ENCODE data around the gene ZCCHC8. TPM values are rescaled to one million over a fixed set of nuclear protein-coding genes. Genes with fewer than 3 reads are reported as not detected.

ZCCHC8 gene
- total and polyA plus RNA-seq, 8 donors, result 7.8 to 110 (median 21.7) TPM

DNA sequence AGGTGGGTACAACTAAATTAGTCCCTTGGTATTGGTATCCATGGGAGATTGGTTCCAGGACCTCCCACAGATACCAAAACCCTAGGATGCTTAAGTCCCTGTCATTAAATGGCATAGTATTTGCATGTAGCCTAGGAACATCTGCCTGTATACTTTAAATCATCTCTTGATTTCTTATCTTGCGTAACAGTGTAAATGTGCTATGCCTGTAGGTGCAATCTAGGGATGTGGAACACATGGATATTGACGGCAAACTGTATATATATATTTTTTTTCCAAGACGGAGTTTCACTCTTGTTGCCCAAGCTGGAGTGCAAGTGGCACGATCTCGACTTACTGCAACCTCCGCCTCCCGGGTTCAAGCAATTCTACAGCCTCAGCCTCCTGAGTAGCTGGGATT is 27.9 kb upstream of the ZCCHC8 start:
- Histone ChIP-seq H3K27me3 (no peaks in the 10 kb centered on the region), H3K36me3 (peaks cover 0 to 14% (median under 1%) of the 10 kb centered on the region in 4 donors), H3K4me1 (peaks cover 21 to 34% (median 32%) of the 10 kb centered on the region in 4 donors), H3K9me3 (no peaks in the 10 kb centered on the region), H3K27ac (no peak overlapping the region), H3K4me3 (no peak overlapping the region)
- TF ChIP-seq POLR2A (IDR thresholded peaks at IDR 0.05) (no peak), CTCF (IDR thresholded peaks at IDR 0.05) (no peak), POLR2AphosphoS5 (IDR thresholded peaks at IDR 0.05) (no peak), EP300 (IDR thresholded peaks at IDR 0.05) (no peak)
- WGBS, 5 donors, result 92 to 96% (median 94%) methylated on average over 7 of the region's 7 CpGs
- no peak for DNase-seq
- intact Hi-C loops (cut with DNase I; ENCODE audit: low total_unique reads), result no loop called here

GRCh38 chr12:122527478-122527944 is 26.8 kb upstream of the ZCCHC8 start:
- peak overlapping the region; percentile 49 to 98 (median 98) for H3K27ac ChIP-seq
- peak in 1 of 2 donors; percentile 50 for DNase-seq

GRCh38 chr12:122526683-122527477 is 26.1 kb upstream of the ZCCHC8 start, which contains the start of the genes KNTC1 and RSRC2:
KNTC1 (plus strand) TSS chr12:122527249; CDS start chr12:122530064, 2,815 bp downstream.
RSRC2 (minus strand) TSS chr12:122526936; CDS start chr12:122526853, 83 bp downstream.
- DNase-seq, result peak; percentile 99 to 100
- peak within 1 kb of the TSS; percentile 96 to 98 (median 98) for H3K27ac ChIP-seq
- peak; percentile 68 to 97 (median 96) for TF ChIP-seq POLR2AphosphoS5 (IDR thresholded peaks at IDR 0.05)
- TF ChIP-seq POLR2A (IDR thresholded peaks at IDR 0.05), result peak in 2 of 4 donors; percentile 95 to 96
- TF ChIP-seq CTCF (IDR thresholded peaks at IDR 0.05), result peak in 1 of 7 experiments; percentile 3
- no peak for TF ChIP-seq EP300 (IDR thresholded peaks at IDR 0.05)
- no peaks in the 10 kb centered on the region for H3K9me3 ChIP-seq
- H3K36me3 ChIP-seq, result peaks cover 3 to 19% (median 12%) of the 10 kb centered on the region in 4 donors
- peaks cover 38 to 51% (median 48%) of the 10 kb centered on the region in 4 donors for H3K4me1 ChIP-seq
- H3K4me3 ChIP-seq, result peak within 1 kb of the TSS; percentile 58 to 78 (median 60)
- H3K27me3 ChIP-seq, result no peaks in the 10 kb centered on the region
- intact Hi-C loops (cut with DNase I; ENCODE audit: low total_unique reads), result no loop called here
- WGBS, 5 donors, result 0 to 1% (median 0%) methylated on average over 51 of the region's 51 CpGs

More at GRCh38 chr12:122527478-122527944, 26.8 kb upstream of the ZCCHC8 start:
- Histone ChIP-seq H3K4me3 (peak overlapping the region; percentile 58 to 78 (median 60)), H3K27me3 (no peaks in the 10 kb centered on the region), H3K9me3 (no peaks in the 10 kb centered on the region), H3K36me3 (peaks cover 0 to 14% (median 6%) of the 10 kb centered on the region in 4 donors), H3K4me1 (peaks cover 32 to 44% (median 42%) of the 10 kb centered on the region in 4 donors)
- WGBS, 5 donors, result 0 to 1% (median 0%) methylated on average over 21 of the region's 21 CpGs
- intact Hi-C loops (cut with DNase I; ENCODE audit: low total_unique reads), result no loop called here
- TF ChIP-seq POLR2AphosphoS5 (IDR thresholded peaks at IDR 0.05) (no peak), CTCF (IDR thresholded peaks at IDR 0.05) (peak in 1 of 7 experiments; percentile 2)

GRCh38 chr12:122523846-122524718 is 23.4 kb upstream of the ZCCHC8 start:
- DNase-seq, result no peak
- H3K4me3 ChIP-seq, result peak overlapping the region; percentile 39 to 78 (median 50)
- TF ChIP-seq CTCF (IDR thresholded peaks at IDR 0.05) (no peak), POLR2A (IDR thresholded peaks at IDR 0.05) (no peak), EP300 (IDR thresholded peaks at IDR 0.05) (no peak), POLR2AphosphoS5 (IDR thresholded peaks at IDR 0.05) (no peak)

More at GRCh38 chr12:122523846-122524718, 23.4 kb upstream of the ZCCHC8 start:
- H3K27me3 ChIP-seq, result no peaks in the 10 kb centered on the region
- no peaks in the 10 kb centered on the region for H3K9me3 ChIP-seq
- H3K4me1 ChIP-seq, result peaks cover 40 to 72% (median 59%) of the 10 kb centered on the region in 4 donors
- 7 to 12% (median 8%) methylated on average over 8 of the region's 8 CpGs for WGBS, 5 donors
- peaks cover 30 to 43% (median 35%) of the 10 kb centered on the region in 4 donors for H3K36me3 ChIP-seq
- H3K27ac ChIP-seq, result peak overlapping the region in 4 of 5 donors; percentile 61 to 98 (median 72)
- intact Hi-C loops (cut with DNase I; ENCODE audit: low total_unique reads), result no loop called here

All from stomach (tissue), 9 donors.